ENCODE results near the gene HNRNPLL.

DNA sequence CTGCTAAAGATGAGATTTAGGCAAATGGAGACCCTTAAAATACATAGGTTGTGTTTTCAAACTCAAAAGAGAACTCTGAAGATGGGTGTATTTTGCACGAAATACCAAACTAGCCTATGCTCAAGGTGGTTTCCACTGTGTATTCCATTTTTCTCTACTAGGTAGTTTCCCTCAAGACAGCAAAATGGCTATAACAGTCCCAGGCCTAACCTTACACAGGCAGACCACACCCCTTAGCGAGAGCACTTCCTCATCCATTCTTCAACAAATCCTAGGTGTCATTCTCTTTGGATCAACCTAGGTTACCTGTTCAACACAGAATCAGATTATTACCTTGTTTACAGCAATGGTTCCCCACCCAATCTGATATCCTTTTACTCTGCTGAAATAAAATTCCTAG lies 42.6 kb downstream of the HNRNPLL start:
- TF ChIP-seq, protein P1, sequence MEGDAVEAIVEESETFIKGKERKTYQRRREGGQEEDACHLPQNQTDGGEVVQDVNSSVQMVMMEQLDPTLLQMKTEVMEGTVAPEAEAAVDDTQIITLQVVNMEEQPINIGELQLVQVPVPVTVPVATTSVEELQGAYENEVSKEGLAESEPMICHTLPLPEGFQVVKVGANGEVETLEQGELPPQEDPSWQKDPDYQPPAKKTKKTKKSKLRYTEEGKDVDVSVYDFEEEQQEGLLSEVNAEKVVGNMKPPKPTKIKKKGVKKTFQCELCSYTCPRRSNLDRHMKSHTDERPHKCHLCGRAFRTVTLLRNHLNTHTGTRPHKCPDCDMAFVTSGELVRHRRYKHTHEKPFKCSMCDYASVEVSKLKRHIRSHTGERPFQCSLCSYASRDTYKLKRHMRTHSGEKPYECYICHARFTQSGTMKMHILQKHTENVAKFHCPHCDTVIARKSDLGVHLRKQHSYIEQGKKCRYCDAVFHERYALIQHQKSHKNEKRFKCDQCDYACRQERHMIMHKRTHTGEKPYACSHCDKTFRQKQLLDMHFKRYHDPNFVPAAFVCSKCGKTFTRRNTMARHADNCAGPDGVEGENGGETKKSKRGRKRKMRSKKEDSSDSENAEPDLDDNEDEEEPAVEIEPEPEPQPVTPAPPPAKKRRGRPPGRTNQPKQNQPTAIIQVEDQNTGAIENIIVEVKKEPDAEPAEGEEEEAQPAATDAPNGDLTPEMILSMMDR (IDR thresholded peaks at IDR 0.05; ENCODE audit: low read depth, low read length, missing input control) = no peak
- no peak for TF ChIP-seq TAF1 (conservative IDR thresholded peaks at IDR 0.05)

Measured in liver (tissue), 3 donors.